HepG2 (cell line): Measurements from ENCODE around the gene DCP1B. TPM values are rescaled to one million over a fixed set of nuclear protein-coding genes. Genes with fewer than 3 reads are reported as not detected.
A peak's percentile ranks its signal among the peaks of the same experiment; 100 is the strongest.

Source experiments
- ATAC-seq: fragments of 200-7000 bp; cut with Tn5 transposase; 3 replicates; pipeline ENCODE4 v1.9.1; 2020; ENCODE audit warnings: mild to moderate bottlenecking, moderate library complexity
- BruUV-seq: library from RNA; stranded (reverse); fragments of 400-500 nt; replicated peaks from 2 replicates; lab custom pipeline; 2021; lab: Mats Ljungman, UMichigan
- CTCF ChIA-PET: fragments of 300-600 bp; formaldehyde crosslinking; extraction: SDS; loops from one replicate; lab custom pipeline; 2021; ENCODE audit warnings: low total read pairs, inconsistent platforms, low intra/inter-chr PET ratio; lab: Yijun Ruan, JAX
- POLR2A ChIA-PET: fragments of 350-600 bp; sonication (Branson Sonifier 250); formaldehyde crosslinking; loops from one replicate; lab custom pipeline; 2020; ENCODE audit warnings: antibody characterized with exemption, inconsistent platforms; lab: Yijun Ruan, JAX
- DNase-seq: peaks from one replicate; pipeline ENCODE4 v3.0.0-alpha.2; 2015; ENCODE audit warnings: low spot score
- FAIRE-seq: peaks from 3 replicates; lab custom pipeline; 2011; peaks lifted over from hg19 to GRCh38; lab: Jason Lieb, UNC
- H2AFZ ChIP-seq: one replicate; pipeline ENCODE4 v1.6.1; 2011; ENCODE audit warnings: low read length, inconsistent platforms
- H3K27ac ChIP-seq: fragments of 300-600 bp; 3 replicates; pipeline ENCODE4 v1.8.0; 2011; ENCODE audit warnings: mixed run types, mild to moderate bottlenecking, mixed read lengths, low read length, inconsistent platforms; ENCODE audit not compliant: insufficient read depth; ENCODE audit errors: extremely low read length
- H3K27me3 ChIP-seq, 2 experiments: fragments of 200-600 bp in 1 of 2; 2 replicates in 1 of 2; 3 replicates in 1 of 2; pipeline versions ENCODE4 v1.6.0 to v1.8.0; 2011; ENCODE audit warnings: low read length in 2 of 2, mild to moderate bottlenecking in 2 of 2, moderate library complexity in 2 of 2, inconsistent platforms in 1 of 2; ENCODE audit not compliant: insufficient read depth in 2 of 2, control insufficient read depth in 1 of 2
- H3K36me3 ChIP-seq, 2 experiments: fragments of 200-600 bp in 1 of 2; replicated peaks in 1 of 2; 2 replicates in 1 of 2; 3 replicates in 1 of 2; pipeline versions ENCODE4 v1.5.1 to v1.8.0; 2011; ENCODE audit warnings: low read length in 2 of 2, inconsistent platforms in 1 of 2; ENCODE audit not compliant: insufficient read depth in 2 of 2, control insufficient read depth in 1 of 2
- H3K4me1 ChIP-seq: 2 replicates; pipeline ENCODE4 v1.5.1; 2012; ENCODE audit warnings: low read length, inconsistent platforms; ENCODE audit not compliant: insufficient read depth
- H3K4me2 ChIP-seq: 2 replicates; pipeline ENCODE4 v1.6.0; 2011; ENCODE audit warnings: low read depth, low read length, inconsistent platforms
- H3K4me3 ChIP-seq, 3 experiments: fragments of 200-600 bp in 1 of 3; sonication (generic), shearing (Covaris generic) in 1 of 3; replicated peaks in 1 of 3; 2 replicates each; pipeline ENCODE4 v1.5.1; 2011 to 2016; ENCODE audit warnings: low read length in 3 of 3, inconsistent platforms in 2 of 3, low read depth in 2 of 3, mild to moderate bottlenecking in 2 of 3, control low read depth in 1 of 3, mixed read lengths in 1 of 3; ENCODE audit not compliant: insufficient read depth in 1 of 3
- H3K79me2 ChIP-seq: one replicate; pipeline ENCODE4 v1.6.1; 2011; ENCODE audit warnings: low read length, inconsistent platforms; ENCODE audit not compliant: insufficient read depth
- H3K9ac ChIP-seq: 2 replicates; pipeline ENCODE4 v1.6.0; 2011; ENCODE audit warnings: mild to moderate bottlenecking, low read depth, low read length, inconsistent platforms; ENCODE audit not compliant: insufficient read depth
- H3K9me3 ChIP-seq: 2 replicates; pipeline ENCODE4 v1.5.1; 2012; ENCODE audit warnings: mild to moderate bottlenecking, low read length
- H4K20me1 ChIP-seq: 2 replicates; pipeline ENCODE4 v1.6.0; 2011; ENCODE audit warnings: inconsistent platforms, mild to moderate bottlenecking, low read length, moderate library complexity; ENCODE audit not compliant: insufficient read depth
- BCL3 ChIP-seq: sonication (generic); formaldehyde crosslinking; IDR thresholded peaks from 2 replicates; pipeline ENCODE4 v1.5.1; 2020; ENCODE audit warnings: mild to moderate bottlenecking, missing genetic modification reagents, moderate library complexity
- KLF16 ChIP-seq, 2 experiments: sonication (generic) in 1 of 2; formaldehyde crosslinking in 1 of 2; IDR thresholded peaks; 2 replicates each; pipeline versions ENCODE4 v1.6.1 to v1.8.0; 2016 to 2023; ENCODE audit warnings: missing genetic modification reagents in 2 of 2, missing compliant biosample characterization in 1 of 2
- PATZ1 ChIP-seq: sonication (generic); formaldehyde crosslinking; IDR thresholded peaks from 2 replicates; pipeline ENCODE4 v1.4.0; 2020; ENCODE audit warnings: missing genetic modification reagents
- PBX3 ChIP-seq: sonication (generic); formaldehyde crosslinking; IDR thresholded peaks from 2 replicates; pipeline ENCODE4 v1.8.1; 2023; ENCODE audit warnings: missing genetic modification reagents, inconsistent platforms, borderline replicate concordance
- RFX3 ChIP-seq: IDR thresholded peaks from 2 replicates; pipeline ENCODE4 v1.6.1; 2016; ENCODE audit warnings: missing biosample characterization, missing genetic modification reagents
- SALL1 ChIP-seq: sonication (generic); formaldehyde crosslinking; IDR thresholded peaks from 2 replicates; pipeline ENCODE4 v1.8.0; 2022; ENCODE audit warnings: mild to moderate bottlenecking, missing genetic modification reagents
- SMC3 ChIP-seq: IDR thresholded peaks from 2 replicates; pipeline ENCODE4 v1.6.1; 2011; ENCODE audit warnings: low read length, improper control_type of control experiment
- TBX2 ChIP-seq: sonication (generic); formaldehyde crosslinking; IDR thresholded peaks from 2 replicates; pipeline ENCODE4 v1.5.0; 2020; ENCODE audit warnings: missing genetic modification reagents, mild to moderate bottlenecking, borderline replicate concordance
- ZBTB38 ChIP-seq: sonication (generic); formaldehyde crosslinking; IDR thresholded peaks from 2 replicates; pipeline ENCODE4 v1.5.1; 2020; ENCODE audit warnings: mild to moderate bottlenecking, missing genetic modification reagents
- ZBTB39 ChIP-seq: sonication (generic); formaldehyde crosslinking; IDR thresholded peaks from 2 replicates; pipeline ENCODE4 v1.5.0; 2020; ENCODE audit warnings: missing genetic modification reagents
- ZBTB46 ChIP-seq: sonication (generic); formaldehyde crosslinking; IDR thresholded peaks from 2 replicates; pipeline ENCODE4 v1.4.0; 2020; ENCODE audit warnings: mild to moderate bottlenecking, missing genetic modification reagents, borderline replicate concordance
- ZNF224 ChIP-seq: sonication (generic); formaldehyde crosslinking; IDR thresholded peaks from 2 replicates; pipeline ENCODE4 v1.5.0; 2020; ENCODE audit warnings: mild to moderate bottlenecking, missing genetic modification reagents
- ZNF24 ChIP-seq: fragments of 450-650 bp; IDR thresholded peaks from 2 replicates; pipeline ENCODE4 v1.6.1; 2017; ENCODE audit warnings: antibody characterized with exemption, mild to moderate bottlenecking
- ZNF773 ChIP-seq: sonication (generic); formaldehyde crosslinking; IDR thresholded peaks from 2 replicates; pipeline ENCODE4 v1.4.0; 2020; ENCODE audit warnings: missing genetic modification reagents, borderline replicate concordance
- ZNF775 ChIP-seq: sonication (generic); formaldehyde crosslinking; IDR thresholded peaks from 2 replicates; pipeline ENCODE4 v1.4.0; 2020; ENCODE audit warnings: missing genetic modification reagents, mild to moderate bottlenecking, moderate library complexity, borderline replicate concordance
- WGBS: methylation state at CpG from one replicate; pipeline ENCODE4 v1.1.6; 2017; ENCODE audit warnings: low lambda C conversion rate; 5-methylcytosine and 5-hydroxymethylcytosine counted together
- in situ Hi-C: cut with HindIII; loops from 2 replicates; pipeline ENCODE4 v1.10.0; 2017; ENCODE audit warnings: low pct_unique_long_range_greater_than_20kb; ENCODE audit not compliant: extremely low pct_ligation_motif_present
- intact Hi-C: fragments of 100-400 bp; cut with micrococcal nuclease; formaldehyde crosslinking; loops from one replicate; pipeline ENCODE4 v1.10.0; 2022; ENCODE audit not compliant: unreplicated experiment
- polyA plus RNA-seq, 8 experiments: library from polyadenylated mRNA; depleted of rRNA in 3 of 8; stranded (reverse) in 7 of 8; unstranded in 1 of 8; fragments of >200 nt; fragmentation: Illumina TruSeq in 4 of 8; extraction: Trizol in 4 of 8; gene quantifications; 2 replicates each; pipeline versions ENCODE4 v1.2.1 to v1.2.3, GENCODE V29; 2011 to 2016; ENCODE audit warnings: low read depth in 4 of 8, missing spikeins in 1 of 8, mixed read lengths in 1 of 8; ENCODE audit not compliant: insufficient read depth in 1 of 8
- total RNA-seq, 5 experiments: library from RNA; depleted of rRNA; stranded (reverse); fragments of >200 nt; fragmentation: Illumina TruSeq; extraction: Trizol; gene quantifications; 2 replicates each; pipeline ENCODE4 v1.2.3, GENCODE V29; 2016; ENCODE audit warnings: low read depth in 1 of 5

The DCP1B gene
- total and polyA plus RNA-seq, 2 of the 13 experiments (the other 11 are each of a cell fraction or from before 2014, with no cell fraction given): 11.4 to 27.2 TPM

GRCh38 chr12:1922985-1923384 lies 81.3 kb downstream of the DCP1B start (continued):
- TF ChIP-seq PBX3 (no peak), ZNF224 (CRISPR knock-in tag) (no peak), BCL3 (CRISPR knock-in tag) (no peak), ZNF773 (CRISPR knock-in tag) (no peak), SALL1 (CRISPR knock-in tag) (no peak), ZNF24 (no peak), TBX2 (no peak)

GRCh38 chr12:1922075-1922709 lies 82.1 kb downstream of the DCP1B start:
- ATAC-seq (no peak), DNase-seq (no peak), FAIRE-seq (no peak)
- no peaks in the 10 kb centered on the region for H3K9me3 ChIP-seq
- intact Hi-C loops: no loop called here
- no peak overlapping the region for H3K27ac ChIP-seq
- H3K4me3 ChIP-seq: no peak overlapping the region
- 82% methylated on average over 29 of the region's 40 CpGs for WGBS
- no peak overlapping the region for H2AFZ ChIP-seq
- H3K36me3 ChIP-seq: no peaks in the 10 kb centered on the region
- H3K79me2 ChIP-seq: no peaks in the 10 kb centered on the region
- peaks cover 8 to 33% of the 10 kb centered on the region in 2 experiments for H3K27me3 ChIP-seq
- ChIA-PET CTCF (no interaction called here), POLR2A (no interaction called here)
- no peak for TF ChIP-seq ZBTB46 (CRISPR knock-in tag)
- no peak for TF ChIP-seq KLF16 (CRISPR knock-in tag; IDR thresholded peaks at IDR 0.05)
- TF ChIP-seq SMC3: no peak
- no peak for TF ChIP-seq ZBTB38 (CRISPR knock-in tag)
- TF ChIP-seq ZNF775 (CRISPR knock-in tag): no peak
- no peak for TF ChIP-seq ZBTB39
- TF ChIP-seq PATZ1 (CRISPR knock-in tag): peak; percentile 57
- TF ChIP-seq RFX3 (CRISPR knock-in tag): no peak
- no TSS peak for BruUV-seq
- 0 out of 2 replicates have a peak, but pooled peaks cover 10% of the 10 kb centered on the region for H3K4me1 ChIP-seq
- H4K20me1 ChIP-seq: no peaks in the 10 kb centered on the region
- in situ Hi-C loops: no loop called here
- H3K9ac ChIP-seq: no peak overlapping the region
- H3K4me2 ChIP-seq: no peak overlapping the region
